Ovary (tissue), 9 donors: ENCODE results near the gene DGAT2L6. TPM values are rescaled to one million over a fixed set of nuclear protein-coding genes. Genes with fewer than 3 reads are reported as not detected.

Experiments
- DNase-seq, 5 donors: peaks; one replicate each; pipeline ENCODE4 v3.0.0-alpha.2; 2019 to 2020
- H3K27ac ChIP-seq, 2 donors: fragments of 200-600 bp; one replicate each; pipeline versions ENCODE4 v1.5.1 to v1.8.0; 2019 to 2022
- H3K27me3 ChIP-seq: fragments of 200-600 bp; one replicate; pipeline ENCODE4 v1.8.0; 2022
- H3K36me3 ChIP-seq: fragments of 200-600 bp; sonication (generic); one replicate; pipeline ENCODE4 v1.5.1; 2019
- H3K4me1 ChIP-seq: one replicate; pipeline ENCODE4 v1.8.1; 2013; ENCODE audit warnings: mild to moderate bottlenecking, moderate library complexity; ENCODE audit not compliant: insufficient read depth
- H3K4me3 ChIP-seq: fragments of 200-600 bp; sonication (generic); one replicate; pipeline ENCODE4 v1.5.1; 2017
- H3K9me3 ChIP-seq, 2 donors: fragments of 200-600 bp in 1 of 2; sonication (generic) in 1 of 2; one replicate each; pipeline versions ENCODE4 v1.5.1 to v1.8.1; 2013 to 2019; ENCODE audit warnings: mild to moderate bottlenecking in 1 of 2, moderate library complexity in 1 of 2
- EP300 ChIP-seq: sonication (generic); formaldehyde crosslinking; IDR thresholded peaks from one replicate; pipeline ENCODE4 v1.6.1; 2017; ENCODE audit warnings: antibody characterized with exemption
- POLR2A ChIP-seq: fragments of 450-650 bp; IDR thresholded peaks from one replicate; pipeline ENCODE4 v1.6.1; 2017; ENCODE audit warnings: antibody characterized with exemption, mild to moderate bottlenecking, moderate library complexity
- WGBS, 3 donors: extraction: QIAGEN DNeasy Blood & Tissue Kit in 1 of 3; methylation state at CpG; one replicate each; pipeline versions ENCODE4 v1.1.5 to v1.1.7; 2013 to 2017; 5-methylcytosine and 5-hydroxymethylcytosine counted together
- intact Hi-C, 4 donors: fragments of 100-400 bp; cut with DNase I; formaldehyde crosslinking; loops; one replicate each; pipeline versions ENCODE4 v1.11.0 to v1.15.1; 2022 to 2023
- polyA plus RNA-seq, 2 donors: library from polyadenylated mRNA; stranded (reverse); fragments of 200-250 nt in 1 of 2; fragments of 350-450 nt in 1 of 2; fragmentation: Illumina TruSeq in 1 of 2; extraction: RNeasy Lipid Tissue Mini Kit (QIAGEN cat#74804) in 1 of 2; gene quantifications; one replicate each; pipeline ENCODE4 v1.2.3, GENCODE V29; 2013 to 2014
- total RNA-seq, 7 donors: library from RNA; depleted of rRNA in 2 of 7; stranded (reverse); fragments of >200 nt in 2 of 7; fragmentation: NEBNext Ultra II Directional in 3 of 7; extraction: Animal tissue kit (Norgen Biotek cat#: 25700) in 3 of 7; gene quantifications; one replicate each; pipeline versions ENCODE4 v1.1.0 to v1.2.4, GENCODE V29; 2016 to 2023
- TF ChIP-seq, protein P1 (sequence below), 3 donors: fragments of 450-650 bp in 2 of 3; fragments of 200-600 bp in 1 of 3; IDR thresholded peaks; one replicate each; pipeline versions ENCODE4 v1.5.1 to v1.8.0; 2016 to 2022; ENCODE audit warnings: antibody characterized with exemption in 3 of 3, mild to moderate bottlenecking in 1 of 3
- donor health status: DM: no; HTN: no; CAD: no; lungs with moderate emphysema.
- donor health status: DM: no; HTN: no; CAD: no.
- donor health status: Bipolar disorder and iron deficiency.
- donor health status: DM: yes; HTN: yes; CAD: no.
- donor health status: DM: no; HTN: no; CAD: no.
- donor health status: DM: yes; HTN: yes; CAD: no.

Gene DGAT2L6
- total and polyA plus RNA-seq, 9 donors = not detected

GRCh38 chrX:70141373-70141772 is 35.9 kb upstream of the DGAT2L6 start:
- intact Hi-C loops = no loop called here
- Histone ChIP-seq H3K36me3 (no peaks in the 10 kb centered on the region), H3K27ac (no peak overlapping the region), H3K27me3 (no peaks in the 10 kb centered on the region), H3K4me1 (no peaks in the 10 kb centered on the region), H3K9me3 (no peaks in the 10 kb centered on the region), H3K4me3 (no peak overlapping the region)
- DNase-seq = no peak
- 63 to 67% (median 65%) methylated on average over 2 of the region's 2 CpGs for WGBS, 3 donors
- TF ChIP-seq EP300 (no peak), POLR2A (no peak)
- TF ChIP-seq, protein P1, sequence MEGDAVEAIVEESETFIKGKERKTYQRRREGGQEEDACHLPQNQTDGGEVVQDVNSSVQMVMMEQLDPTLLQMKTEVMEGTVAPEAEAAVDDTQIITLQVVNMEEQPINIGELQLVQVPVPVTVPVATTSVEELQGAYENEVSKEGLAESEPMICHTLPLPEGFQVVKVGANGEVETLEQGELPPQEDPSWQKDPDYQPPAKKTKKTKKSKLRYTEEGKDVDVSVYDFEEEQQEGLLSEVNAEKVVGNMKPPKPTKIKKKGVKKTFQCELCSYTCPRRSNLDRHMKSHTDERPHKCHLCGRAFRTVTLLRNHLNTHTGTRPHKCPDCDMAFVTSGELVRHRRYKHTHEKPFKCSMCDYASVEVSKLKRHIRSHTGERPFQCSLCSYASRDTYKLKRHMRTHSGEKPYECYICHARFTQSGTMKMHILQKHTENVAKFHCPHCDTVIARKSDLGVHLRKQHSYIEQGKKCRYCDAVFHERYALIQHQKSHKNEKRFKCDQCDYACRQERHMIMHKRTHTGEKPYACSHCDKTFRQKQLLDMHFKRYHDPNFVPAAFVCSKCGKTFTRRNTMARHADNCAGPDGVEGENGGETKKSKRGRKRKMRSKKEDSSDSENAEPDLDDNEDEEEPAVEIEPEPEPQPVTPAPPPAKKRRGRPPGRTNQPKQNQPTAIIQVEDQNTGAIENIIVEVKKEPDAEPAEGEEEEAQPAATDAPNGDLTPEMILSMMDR (IDR thresholded peaks at IDR 0.05) = no peak

DNA sequence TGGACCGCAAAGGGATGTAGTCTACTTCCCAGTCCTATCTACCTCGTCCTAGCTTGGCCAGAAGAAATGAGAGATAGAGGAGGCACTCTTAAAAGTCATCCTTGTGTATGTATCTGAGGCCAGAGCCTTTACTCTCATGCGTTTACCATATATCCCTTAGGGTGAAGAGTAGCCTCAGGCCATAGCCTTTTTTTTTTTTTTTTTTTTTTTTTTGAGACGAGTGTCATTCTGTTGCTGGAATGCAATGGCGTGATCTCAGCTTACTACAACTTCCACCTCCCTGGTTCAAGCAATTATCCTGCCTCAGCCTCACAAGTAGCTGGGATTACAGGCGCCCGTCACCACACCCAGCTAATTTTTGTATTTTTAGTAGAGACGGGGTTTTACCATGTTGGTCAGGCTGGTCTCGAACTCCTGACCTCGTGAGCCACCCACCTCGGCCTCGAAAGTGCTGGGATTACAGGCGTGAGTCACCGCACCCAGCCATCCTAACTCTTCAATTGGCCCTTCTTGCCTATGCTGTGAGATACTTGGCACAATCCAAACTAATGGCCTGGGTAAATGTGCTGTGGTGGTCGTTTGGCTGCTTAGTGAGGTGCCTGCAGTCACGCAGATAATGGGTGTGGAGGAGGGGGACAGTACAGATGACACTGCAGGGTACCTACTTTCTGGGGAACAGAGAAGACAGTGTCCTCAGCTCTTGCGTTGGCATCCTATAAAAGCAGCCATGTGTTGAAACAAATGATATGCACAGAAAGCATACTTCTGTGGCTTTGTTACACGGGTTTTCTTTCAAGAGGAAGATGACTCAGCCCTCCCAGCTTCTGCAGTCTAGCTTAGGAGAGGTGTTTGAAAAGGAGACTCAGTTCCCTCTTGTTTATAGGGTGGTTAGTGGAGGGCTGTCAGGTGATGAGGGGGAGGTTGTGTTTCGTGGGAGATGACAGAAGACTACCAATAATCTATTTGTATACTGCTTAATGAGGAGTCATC is 10.4 kb upstream of the DGAT2L6 start:
- H3K4me1 ChIP-seq = no peaks in the 10 kb centered on the region
- no peaks in the 10 kb centered on the region for H3K9me3 ChIP-seq
- WGBS, 3 donors = 73 to 76% (median 74%) methylated on average over 19 of the region's 19 CpGs
- intact Hi-C loops = no loop called here
- no peaks in the 10 kb centered on the region for H3K36me3 ChIP-seq
- H3K27me3 ChIP-seq = no peaks in the 10 kb centered on the region
- TF ChIP-seq EP300 (no peak), POLR2A (no peak)
- TF ChIP-seq, protein P1 (IDR thresholded peaks at IDR 0.05) = no peak
- no peak overlapping the region for H3K27ac ChIP-seq
- DNase-seq = no peak
- no peak overlapping the region for H3K4me3 ChIP-seq

DNA sequence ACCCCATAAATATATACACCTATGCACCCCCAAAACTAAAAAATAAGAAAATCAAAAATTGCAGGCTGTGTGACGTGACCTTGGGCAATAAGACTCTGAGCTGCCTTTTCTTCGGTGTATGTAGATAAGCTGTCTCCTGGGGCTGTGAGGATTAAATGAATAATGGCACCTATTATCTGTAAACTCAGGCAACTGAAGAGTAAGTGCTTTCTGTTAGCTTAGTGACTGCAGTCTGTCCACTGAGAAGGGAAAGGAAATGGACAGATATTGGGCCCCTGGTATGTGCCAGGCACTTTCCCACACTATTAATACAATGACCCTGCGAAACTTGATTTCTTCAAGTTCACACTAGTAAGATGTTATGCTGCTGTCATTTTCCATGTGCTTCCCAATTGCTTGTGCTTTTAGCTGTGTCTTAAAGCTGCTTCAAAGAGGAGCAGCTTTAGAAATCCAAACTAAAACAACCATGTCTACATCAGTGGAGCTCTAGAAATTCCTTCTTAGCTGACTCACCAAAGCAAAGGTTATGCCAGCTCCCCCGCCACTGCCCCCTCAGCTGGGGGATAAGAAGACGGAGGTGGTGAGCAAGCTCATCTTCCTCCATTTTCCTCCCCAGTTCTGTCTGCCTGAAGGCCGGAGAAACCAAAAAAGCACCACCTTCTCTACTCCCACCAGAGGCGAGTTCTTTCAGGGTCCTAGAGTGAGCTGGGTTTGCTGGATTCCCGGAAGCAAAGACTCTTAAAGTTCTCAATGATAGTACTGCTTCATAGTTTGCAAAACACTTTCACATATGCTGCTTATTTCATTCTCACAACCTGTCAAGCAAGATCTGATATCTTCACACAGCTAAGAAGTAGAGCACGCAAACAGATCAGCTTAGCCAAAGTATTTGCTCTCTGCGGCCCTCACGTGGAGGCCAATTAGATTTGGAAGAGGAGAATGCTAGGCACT is 8.8 kb upstream of the DGAT2L6 start:
- peak; percentile 31 to 60 (median 41) for DNase-seq
- intact Hi-C loops = no loop called here
- H3K27me3 ChIP-seq = no peaks in the 10 kb centered on the region
- TF ChIP-seq, protein P1 (IDR thresholded peaks at IDR 0.05) = no peak
- TF ChIP-seq EP300 (no peak), POLR2A (no peak)
- no peak overlapping the region for H3K27ac ChIP-seq
- H3K4me3 ChIP-seq = no peak overlapping the region
- H3K36me3 ChIP-seq = no peaks in the 10 kb centered on the region
- H3K9me3 ChIP-seq = no peaks in the 10 kb centered on the region
- 26 to 35% (median 32%) methylated on average over 11 of the region's 11 CpGs for WGBS, 3 donors
- no peaks in the 10 kb centered on the region for H3K4me1 ChIP-seq

- Histone ChIP-seq H3K27ac (no peak overlapping the region), H3K27me3 (no peaks in the 10 kb centered on the region), H3K4me3 (no peak overlapping the region), H3K4me1 (no peaks in the 10 kb centered on the region), H3K9me3 (no peaks in the 10 kb centered on the region), H3K36me3 (no peaks in the 10 kb centered on the region)
- TF ChIP-seq, protein P1 (IDR thresholded peaks at IDR 0.05) = no peak
- no peak for TF ChIP-seq EP300
- no peak for TF ChIP-seq POLR2A
- DNase-seq = no peak
- intact Hi-C loops = no loop called here
- 72 to 78% (median 77%) methylated on average over 7 of the region's 7 CpGs for WGBS, 3 donors
Measured at GRCh38 chrX:70169281-70169680, 8.0 kb upstream of the DGAT2L6 start.
